Natural killer cell (primary cell): ENCODE results near the gene KCP. TPM values are rescaled to one million over a fixed set of nuclear protein-coding genes. Genes with fewer than 3 reads are reported as not detected.

Experiments
- ATAC-seq, 3 donors: fragments of 150-1000 bp in 2 of 3; fragments of 200-7000 bp in 1 of 3; cut with Tn5 transposase; 1 replicate in 1 of 3; 2 replicates in 2 of 3; pipeline ENCODE4 v1.10.0; 2021; ENCODE audit warnings: mild to moderate bottlenecking in 2 of 3, moderate library complexity in 2 of 3
- DNase-seq, 2 donors: peaks; one replicate each; pipeline versions ENCODE4 v3.0.0 to v3.0.0-alpha.2; 2013 to 2021; ENCODE audit warnings: mixed read lengths in 1 of 2
- H3K27ac ChIP-seq: one replicate; pipeline ENCODE4 v1.5.1; 2013; ENCODE audit warnings: mild to moderate bottlenecking, low read length
- H3K27me3 ChIP-seq: one replicate; pipeline ENCODE4 v1.6.1; 2013; ENCODE audit warnings: low read length; ENCODE audit not compliant: control insufficient read depth, insufficient read depth
- H3K36me3 ChIP-seq: one replicate; pipeline ENCODE4 v1.6.1; 2013; ENCODE audit warnings: low read length; ENCODE audit not compliant: control insufficient read depth, insufficient read depth
- H3K4me1 ChIP-seq: one replicate; pipeline ENCODE4 v1.6.1; 2013; ENCODE audit warnings: low read length; ENCODE audit not compliant: control insufficient read depth, insufficient read depth
- H3K4me3 ChIP-seq: one replicate; pipeline ENCODE4 v1.5.1; 2013; ENCODE audit warnings: low read length
- H3K9me3 ChIP-seq: one replicate; pipeline ENCODE4 v1.6.1; 2013; ENCODE audit warnings: low read length; ENCODE audit not compliant: control insufficient read depth, insufficient read depth
- H3K27ac Mint-ChIP-seq, 2 donors: one replicate each; pipeline ENCODE4 v1.8.0; 2022; ENCODE audit warnings: mild to moderate bottlenecking in 2 of 2, mixed read lengths in 2 of 2, moderate library complexity in 1 of 2
- H3K27me3 Mint-ChIP-seq, 2 donors: one replicate each; pipeline ENCODE4 v1.8.0; 2022; ENCODE audit warnings: low read depth in 2 of 2, mixed read lengths in 2 of 2
- H3K36me3 Mint-ChIP-seq: one replicate; pipeline ENCODE4 v1.8.0; 2022; ENCODE audit warnings: mixed read lengths
- H3K4me1 Mint-ChIP-seq, 2 donors: one replicate each; pipeline ENCODE4 v1.8.0; 2022; ENCODE audit warnings: mixed read lengths in 2 of 2
- H3K4me3 Mint-ChIP-seq: one replicate; pipeline ENCODE4 v1.8.0; 2022; ENCODE audit warnings: mild to moderate bottlenecking, moderate library complexity, mixed read lengths
- H3K9me3 Mint-ChIP-seq, 2 donors: one replicate each; pipeline ENCODE4 v1.8.0; 2022; ENCODE audit warnings: mixed read lengths in 2 of 2
- CTCF ChIP-seq: fragments of 200-600 bp; IDR thresholded peaks from one replicate; pipeline ENCODE4 v1.8.0; 2022; ENCODE audit warnings: antibody characterized with exemption
- WGBS: methylation state at CpG from one replicate; pipeline ENCODE4 v1.1.7; 2013; ENCODE audit warnings: missing lambda C conversion rate; ENCODE audit not compliant: insufficient coverage; 5-methylcytosine and 5-hydroxymethylcytosine counted together
- intact Hi-C: fragments of 100-400 bp; cut with micrococcal nuclease; formaldehyde crosslinking; loops from one replicate; pipeline ENCODE4 v1.14.2; 2022
- total RNA-seq, 4 donors: library from RNA; stranded (reverse); fragments of 120-200 nt in 1 of 4; gene quantifications; one replicate each; pipeline versions ENCODE4 v1.2.3 to v1.2.4, GENCODE V29; 2013 to 2022

KCP gene
- total RNA-seq, 3 donors from 2014 or later (not counting 1 experiment from before 2014, with no cell fraction given) = 0.49 to 0.95 TPM; not detected in 1

GRCh38 chr7:128862571-128863432 is 47.7 kb downstream of the KCP start, which contains the start of gene ATP6V1F:
Gene ATP6V1F (plus strand): TSS chr7:128862856. CDS start chr7:128862905, 49 bp downstream.
- TF ChIP-seq CTCF = no peak
- Mint-ChIP-seq H3K4me1 (peaks cover 16 to 34% of the 10 kb centered on the region in 2 donors), H3K27me3 (no peaks in the 10 kb centered on the region), H3K27ac (peak within 1 kb of the TSS; percentile 88 to 96), H3K9me3 (no peaks in the 10 kb centered on the region), H3K36me3 (no peaks in the 10 kb centered on the region), H3K4me3 (peak within 1 kb of the TSS; percentile 98)
- Histone ChIP-seq H3K9me3 (no peaks in the 10 kb centered on the region), H3K36me3 (peaks cover 7% of the 10 kb centered on the region), H3K27ac (peak within 1 kb of the TSS; percentile 74), H3K4me3 (peak within 1 kb of the TSS; percentile 73), H3K27me3 (no peaks in the 10 kb centered on the region), H3K4me1 (peaks cover 19% of the 10 kb centered on the region)
- under 1% methylated on average over 65 of the region's 65 CpGs for WGBS
- ATAC-seq (peak; percentile 87 to 93 (median 91)), DNase-seq (peak; percentile 99)
- intact Hi-C loops = no loop called here

- peaks cover 19% of the 10 kb centered on the region for H3K4me1 ChIP-seq
- peak overlapping the region; percentile 88 to 96 for H3K27ac Mint-ChIP-seq
- DNase-seq (no peak), ATAC-seq (no peak)
- intact Hi-C loops = no loop called here
- no peaks in the 10 kb centered on the region for H3K9me3 Mint-ChIP-seq
- WGBS = 76% methylated on average over 15 of the region's 15 CpGs
- peak overlapping the region; percentile 73 for H3K4me3 ChIP-seq
- H3K4me3 Mint-ChIP-seq = peak overlapping the region; percentile 98
- peak overlapping the region; percentile 25 for H3K27ac ChIP-seq
- no peaks in the 10 kb centered on the region for H3K27me3 Mint-ChIP-seq
- H3K9me3 ChIP-seq = no peaks in the 10 kb centered on the region
- H3K4me1 Mint-ChIP-seq = peaks cover 16 to 34% of the 10 kb centered on the region in 2 donors
- no peaks in the 10 kb centered on the region for H3K36me3 Mint-ChIP-seq
- H3K27me3 ChIP-seq = no peaks in the 10 kb centered on the region
- no peak for TF ChIP-seq CTCF
- peaks cover 7% of the 10 kb centered on the region for H3K36me3 ChIP-seq
Measured at GRCh38 chr7:128861957-128862570, 48.4 kb downstream of the KCP start.

GRCh38 chr7:128860158-128861073 is 50.1 kb downstream of the KCP start:
- H3K27ac Mint-ChIP-seq = peak overlapping the region in 1 of 2 donors; percentile 1

More at GRCh38 chr7:128860158-128861073, 50.1 kb downstream of the KCP start:
- Histone ChIP-seq H3K27ac (no peak overlapping the region), H3K4me1 (peaks cover 19% of the 10 kb centered on the region), H3K9me3 (no peaks in the 10 kb centered on the region), H3K36me3 (peaks cover 5% of the 10 kb centered on the region), H3K4me3 (no peak overlapping the region), H3K27me3 (no peaks in the 10 kb centered on the region)
- intact Hi-C loops = no loop called here
- Mint-ChIP-seq H3K4me1 (peaks cover 14 to 29% of the 10 kb centered on the region in 2 donors), H3K9me3 (no peaks in the 10 kb centered on the region), H3K4me3 (no peak overlapping the region), H3K36me3 (no peaks in the 10 kb centered on the region), H3K27me3 (no peaks in the 10 kb centered on the region)
- 40% methylated on average over 5 of the region's 10 CpGs for WGBS
- ATAC-seq (no peak), DNase-seq (no peak)
- TF ChIP-seq CTCF = no peak
